Psoas muscle (tissue), 8 donors: ENCODE data around the gene ITGAD. TPM values are rescaled to one million over a fixed set of nuclear protein-coding genes. Genes with fewer than 3 reads are reported as not detected.

Source experiments
- ATAC-seq, 4 donors: fragments of 200-7000 bp; cut with Tn5 transposase; one replicate each; pipeline ENCODE4 v1.9.1; 2020; ENCODE audit warnings: moderate library complexity in 3 of 4, mild to moderate bottlenecking in 2 of 4
- DNase-seq, 2 donors: peaks; one replicate each; pipeline ENCODE4 v3.0.0-alpha.2; 2020
- H3K27ac ChIP-seq: fragments of 200-600 bp; one replicate; pipeline ENCODE4 v1.8.0; 2022
- H3K27me3 ChIP-seq, 3 donors: fragments of 200-600 bp in 1 of 3; one replicate each; pipeline versions ENCODE4 v1.6.1 to v1.8.0; 2013 to 2022; ENCODE audit warnings: low read length in 2 of 3, mild to moderate bottlenecking in 2 of 3, moderate library complexity in 1 of 3; ENCODE audit not compliant: insufficient read depth in 3 of 3
- H3K36me3 ChIP-seq, 2 donors: fragments of 200-600 bp in 1 of 2; one replicate each; pipeline versions ENCODE4 v1.6.1 to v1.8.0; 2013 to 2022; ENCODE audit warnings: low read depth in 1 of 2, mild to moderate bottlenecking in 1 of 2, moderate library complexity in 1 of 2; ENCODE audit not compliant: insufficient read depth in 1 of 2
- H3K4me1 ChIP-seq: fragments of 200-600 bp; one replicate; pipeline ENCODE4 v1.8.0; 2022
- H3K4me3 ChIP-seq: fragments of 200-600 bp; one replicate; pipeline ENCODE4 v1.8.0; 2022; ENCODE audit warnings: mild to moderate bottlenecking
- H3K9me3 ChIP-seq: fragments of 200-600 bp; one replicate; pipeline ENCODE4 v1.8.0; 2022
- WGBS, 3 donors: extraction: QIAGEN DNeasy Blood & Tissue Kit; methylation state at CpG; one replicate each; pipeline versions ENCODE4 v1.1.6 to v1.1.7; 2013; 5-methylcytosine and 5-hydroxymethylcytosine counted together
- intact Hi-C, 2 donors: fragments of 100-400 bp; cut with DNase I; formaldehyde crosslinking; loops; one replicate each; pipeline versions ENCODE4 v1.11.0 to v1.14.2; 2022
- polyA plus RNA-seq, 3 donors: library from polyadenylated mRNA; stranded (reverse); fragments of 200-250 nt; gene quantifications; one replicate each; pipeline ENCODE4 v1.2.3, GENCODE V29; 2013
- total RNA-seq, 4 donors: library from RNA; stranded (reverse); fragmentation: NEBNext Ultra II Directional in 2 of 4; extraction: Animal tissue kit (Norgen Biotek cat#: 25700) in 2 of 4; gene quantifications; one replicate each; pipeline versions ENCODE4 v1.2.1 to v1.2.4, GENCODE V29; 2021 to 2023
- TF ChIP-seq, protein P1 (sequence below): fragments of 200-600 bp; IDR thresholded peaks from one replicate; pipeline ENCODE4 v1.8.0; 2022; ENCODE audit warnings: antibody characterized with exemption
- donor health status: healthy with polysubstance abuse.
- donor health status: DM: no; HTN: no; CAD: no; lungs with moderate emphysema.
- donor health status: Bipolar disorder and iron deficiency.
- donor health status: healthy.
- donor health status: DM: yes; HTN: yes; CAD: no.
- donor health status: DM: no; HTN: no; CAD: no.
- donor health status: DM: no; HTN: no; CAD: no.
- donor health status: DM: yes; HTN: yes; CAD: no.

ITGAD gene
- total and polyA plus RNA-seq, 7 donors: 0.01 to 0.42 (median 0.06) TPM; not detected in 3

DNA sequence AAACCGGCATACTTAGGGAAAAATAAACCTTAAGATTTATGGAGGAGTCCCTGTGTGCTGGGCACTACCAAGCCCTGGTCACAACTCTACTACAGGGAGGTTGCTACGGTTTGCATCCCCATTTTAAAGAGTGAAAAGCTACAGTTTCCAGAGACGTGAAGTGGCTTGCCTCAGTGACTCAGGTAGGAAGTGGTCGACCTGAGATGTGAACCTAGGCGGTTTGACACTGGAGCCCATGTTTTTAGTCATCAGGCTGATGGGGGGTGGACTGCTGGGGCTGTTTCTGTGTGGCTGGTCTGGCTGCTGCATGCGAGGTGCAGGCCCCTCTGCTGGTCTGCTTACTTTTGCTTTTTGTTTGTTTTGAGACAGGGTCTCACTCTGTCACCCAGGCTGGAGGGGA is 28.5 kb downstream of the ITGAD start:
- 56 to 60% (median 59%) methylated on average over 6 of the region's 6 CpGs for WGBS, 3 donors
- Histone ChIP-seq H3K27me3 (no peaks in the 10 kb centered on the region), H3K4me3 (no peak overlapping the region), H3K27ac (no peak overlapping the region), H3K36me3 (peaks cover 0 to 13% of the 10 kb centered on the region in 2 donors), H3K9me3 (no peaks in the 10 kb centered on the region), H3K4me1 (peaks cover 8% of the 10 kb centered on the region)
- intact Hi-C loops: loop anchor here in 1 of 2 donors (5.0 kb wide), 1 partner anchor 204 kb away; the partner anchor contains the start of gene PYDC1
- ATAC-seq (no peak), DNase-seq (no peak)
- TF ChIP-seq, protein P1, sequence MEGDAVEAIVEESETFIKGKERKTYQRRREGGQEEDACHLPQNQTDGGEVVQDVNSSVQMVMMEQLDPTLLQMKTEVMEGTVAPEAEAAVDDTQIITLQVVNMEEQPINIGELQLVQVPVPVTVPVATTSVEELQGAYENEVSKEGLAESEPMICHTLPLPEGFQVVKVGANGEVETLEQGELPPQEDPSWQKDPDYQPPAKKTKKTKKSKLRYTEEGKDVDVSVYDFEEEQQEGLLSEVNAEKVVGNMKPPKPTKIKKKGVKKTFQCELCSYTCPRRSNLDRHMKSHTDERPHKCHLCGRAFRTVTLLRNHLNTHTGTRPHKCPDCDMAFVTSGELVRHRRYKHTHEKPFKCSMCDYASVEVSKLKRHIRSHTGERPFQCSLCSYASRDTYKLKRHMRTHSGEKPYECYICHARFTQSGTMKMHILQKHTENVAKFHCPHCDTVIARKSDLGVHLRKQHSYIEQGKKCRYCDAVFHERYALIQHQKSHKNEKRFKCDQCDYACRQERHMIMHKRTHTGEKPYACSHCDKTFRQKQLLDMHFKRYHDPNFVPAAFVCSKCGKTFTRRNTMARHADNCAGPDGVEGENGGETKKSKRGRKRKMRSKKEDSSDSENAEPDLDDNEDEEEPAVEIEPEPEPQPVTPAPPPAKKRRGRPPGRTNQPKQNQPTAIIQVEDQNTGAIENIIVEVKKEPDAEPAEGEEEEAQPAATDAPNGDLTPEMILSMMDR: no peak

DNA sequence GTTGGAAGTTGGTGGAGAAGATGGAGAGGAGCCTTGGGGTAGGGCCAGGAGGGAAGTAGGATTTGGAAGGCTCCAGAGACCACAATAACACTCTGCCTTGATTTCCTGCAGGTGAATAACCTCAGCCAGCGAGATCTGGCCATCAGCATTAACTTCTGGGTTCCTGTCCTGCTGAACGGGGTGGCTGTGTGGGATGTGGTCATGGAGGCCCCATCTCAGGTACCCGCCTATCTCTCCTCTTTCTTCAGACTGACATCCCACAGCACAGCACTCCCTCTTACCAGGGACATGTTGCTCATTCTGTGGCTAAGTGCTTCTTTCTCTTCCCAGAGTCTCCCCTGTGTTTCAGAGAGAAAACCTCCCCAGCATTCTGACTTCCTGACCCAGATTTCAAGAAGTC is 30.1 kb downstream of the ITGAD start:
- DNase-seq (peak in 1 of 2 donors; percentile 26), ATAC-seq (peak in 2 of 4 donors; percentile 7 to 12)
- intact Hi-C loops: loop anchor here in 1 of 2 donors (5.0 kb wide), 1 partner anchor 206 kb away; the partner anchor contains the start of gene PYDC1

DNA sequence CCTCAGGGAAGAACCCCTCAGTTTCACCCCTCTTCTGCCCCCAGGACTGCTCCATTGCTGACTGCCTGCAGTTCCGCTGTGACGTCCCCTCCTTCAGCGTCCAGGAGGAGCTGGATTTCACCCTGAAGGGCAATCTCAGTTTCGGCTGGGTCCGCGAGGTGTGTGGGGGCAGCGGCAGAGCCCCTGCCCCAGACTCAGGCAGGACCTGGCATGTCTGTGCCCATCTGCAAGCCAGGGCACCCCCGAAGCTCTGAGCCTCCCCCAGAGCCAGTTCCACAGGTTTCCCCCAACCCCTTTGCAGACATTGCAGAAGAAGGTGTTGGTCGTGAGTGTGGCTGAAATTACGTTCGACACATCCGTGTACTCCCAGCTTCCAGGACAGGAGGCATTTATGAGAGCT is 30.7 kb downstream of the ITGAD start:
- Histone ChIP-seq H3K9me3 (no peaks in the 10 kb centered on the region), H3K36me3 (peaks cover 0 to 13% of the 10 kb centered on the region in 2 donors), H3K4me3 (peak overlapping the region; percentile 11), H3K27me3 (no peaks in the 10 kb centered on the region), H3K27ac (peak overlapping the region; percentile 46), H3K4me1 (peaks cover 17% of the 10 kb centered on the region)
- WGBS, 3 donors: 41 to 52% (median 44%) methylated on average over 12 of the region's 12 CpGs
- intact Hi-C loops: loop anchor here in 1 of 2 donors (5.0 kb wide), 1 partner anchor 206 kb away; the partner anchor contains the start of gene PYDC1
- no peak for DNase-seq
- TF ChIP-seq, protein P1: no peak
- peak in 1 of 4 donors; percentile 1 for ATAC-seq

More for the DNA sequence above, 30.1 kb downstream of the ITGAD start:
- H3K4me3 ChIP-seq: peak overlapping the region; percentile 11
- peaks cover 0 to 13% of the 10 kb centered on the region in 2 donors for H3K36me3 ChIP-seq
- H3K27ac ChIP-seq: peak overlapping the region; percentile 46
- H3K9me3 ChIP-seq: no peaks in the 10 kb centered on the region
- 32 to 56% (median 38%) methylated on average over 3 of the region's 3 CpGs for WGBS, 3 donors
- peaks cover 13% of the 10 kb centered on the region for H3K4me1 ChIP-seq
- TF ChIP-seq, protein P1: no peak
- no peaks in the 10 kb centered on the region for H3K27me3 ChIP-seq

DNA sequence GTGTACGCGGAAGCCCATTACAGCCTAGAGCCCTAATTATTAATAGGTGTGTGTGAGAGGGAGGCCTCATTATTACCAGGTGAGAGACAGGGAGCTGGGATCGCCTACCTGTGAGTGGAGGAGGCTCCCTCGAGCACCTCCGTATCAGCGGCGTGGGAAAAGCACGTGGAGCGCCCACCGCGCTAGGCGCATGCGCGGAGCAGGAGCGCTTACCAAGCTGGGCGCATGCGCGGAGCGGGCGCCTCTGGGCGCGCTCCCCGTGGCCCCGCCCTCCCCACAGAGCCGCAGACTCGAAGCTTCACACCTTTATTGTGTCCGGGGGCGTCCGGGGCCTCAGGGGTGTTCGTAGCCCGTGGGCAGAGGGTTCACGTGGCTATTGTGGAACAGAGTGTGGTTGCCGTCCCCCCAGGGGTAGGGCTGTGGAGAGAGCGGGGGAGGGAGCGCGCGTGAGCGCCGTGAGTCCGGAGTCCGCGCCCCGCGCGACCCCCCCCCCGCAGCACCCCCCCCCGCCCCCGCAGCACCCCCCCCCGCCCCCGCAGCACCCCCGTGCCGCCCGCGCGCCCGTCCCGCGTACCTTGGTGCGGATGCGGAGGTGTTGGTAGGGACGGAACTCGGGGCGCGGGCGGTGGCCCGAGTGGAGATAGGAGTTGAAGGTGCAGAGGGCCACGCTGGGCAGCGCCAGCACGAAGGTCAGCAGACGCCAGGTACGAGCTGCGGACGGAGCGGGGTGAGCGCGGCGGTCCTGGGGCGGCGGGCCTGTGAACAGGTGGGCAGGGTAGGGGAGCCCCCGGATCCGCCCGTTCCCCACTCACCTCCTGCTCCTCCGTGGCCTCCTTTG is 34.5 kb downstream of the ITGAD start:
- intact Hi-C loops: no loop called here
- peak; percentile 80 to 90 for DNase-seq
- H3K4me3 ChIP-seq: peak overlapping the region; percentile 75

More for the DNA sequence above, 34.5 kb downstream of the ITGAD start:
- TF ChIP-seq, protein P1: no peak
- Histone ChIP-seq H3K27me3 (no peaks in the 10 kb centered on the region), H3K9me3 (no peaks in the 10 kb centered on the region), H3K36me3 (peaks cover 0 to 13% of the 10 kb centered on the region in 2 donors), H3K4me1 (peaks cover 42% of the 10 kb centered on the region), H3K27ac (peak overlapping the region; percentile 99)
- 6 to 16% (median 8%) methylated on average over 41 to 76 of the region's 83 CpGs for WGBS, 3 donors
- ATAC-seq: peak; percentile 44 to 51 (median 48)
